HG02571 (cell line): ENCODE data around the gene AP3B1.

ENCODE experiments used
- ATAC-seq: cut with Tn5 transposase; IDR thresholded peaks from one replicate; pipeline ENCODE4 v1.9.1; 2021; ENCODE audit warnings: mild to moderate bottlenecking, moderate library complexity; ENCODE audit not compliant: unreplicated experiment

The AP3B1 gene

DNA sequence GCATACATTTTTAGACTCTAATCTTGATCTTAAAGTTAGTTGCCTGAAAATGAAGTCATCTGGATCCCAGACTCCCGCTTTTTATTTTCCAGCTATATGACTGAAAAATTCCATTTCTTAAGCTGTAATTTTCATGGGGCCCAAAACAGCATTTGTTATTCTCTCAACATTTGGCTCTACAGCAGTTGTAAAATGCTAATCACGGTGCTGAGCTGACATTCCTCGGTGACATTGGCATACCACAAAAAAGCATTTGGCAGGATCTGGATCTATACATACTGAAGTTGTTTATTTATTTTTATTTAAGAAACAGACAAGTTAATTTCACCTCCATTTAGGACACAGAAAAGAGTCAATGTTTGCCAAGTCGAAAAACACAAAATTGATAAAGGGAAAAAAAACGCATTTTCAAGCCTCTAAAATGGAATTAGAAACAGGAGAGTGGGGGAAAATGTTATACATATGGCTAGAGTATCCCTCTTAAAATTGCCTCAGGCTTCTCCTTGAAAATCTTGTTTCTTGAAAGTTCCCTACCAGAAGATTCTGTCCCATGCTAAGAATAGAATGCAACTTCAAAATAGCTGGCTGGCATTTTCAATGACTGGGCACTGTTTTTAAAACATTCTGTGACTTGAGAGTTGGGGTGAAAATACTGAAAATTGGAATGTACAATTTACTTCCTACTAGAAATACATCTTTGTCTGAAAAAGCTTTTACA is 310.9 kb downstream of the AP3B1 start:
- ATAC-seq = no peak

DNA sequence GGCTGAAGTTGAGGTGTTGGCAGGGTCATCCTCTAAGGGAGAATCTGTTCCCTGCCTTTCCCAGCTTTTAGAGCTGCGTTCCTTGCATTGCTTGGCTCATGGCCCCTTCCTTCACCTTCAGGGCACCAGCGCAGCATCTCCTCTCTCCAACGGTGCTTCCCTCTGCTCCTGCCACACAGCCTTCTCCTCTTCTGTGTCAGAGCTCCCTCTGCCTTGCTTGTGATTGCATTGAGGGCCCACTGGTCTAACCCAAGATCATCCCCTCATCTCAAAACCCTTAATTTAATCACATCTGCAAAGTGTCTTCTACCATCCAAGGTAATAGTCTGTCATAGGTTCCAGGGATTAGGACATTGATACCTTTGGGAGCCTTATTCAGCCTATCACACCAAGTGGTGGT is 312.7 kb downstream of the AP3B1 start:
- ATAC-seq = no peak

DNA sequence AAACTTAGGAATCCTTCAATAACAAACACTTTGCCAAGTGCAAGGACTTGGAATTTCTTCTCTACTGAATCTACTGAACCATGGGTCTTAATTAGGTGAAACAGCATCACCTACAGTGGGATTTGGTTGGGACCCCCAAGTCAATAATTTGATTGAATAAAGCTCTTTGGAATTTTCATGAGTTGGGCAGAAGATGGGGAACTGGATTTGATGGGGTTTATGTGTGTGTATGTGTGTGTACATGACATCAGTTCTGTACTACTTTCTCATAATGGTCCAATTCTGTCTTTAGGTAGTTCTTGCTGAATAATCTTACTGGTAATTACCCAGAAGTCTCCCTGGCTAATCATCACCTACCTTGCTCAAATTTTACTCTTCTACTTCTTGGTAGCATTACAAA is 319.9 kb downstream of the AP3B1 start:
- no peak for ATAC-seq

DNA sequence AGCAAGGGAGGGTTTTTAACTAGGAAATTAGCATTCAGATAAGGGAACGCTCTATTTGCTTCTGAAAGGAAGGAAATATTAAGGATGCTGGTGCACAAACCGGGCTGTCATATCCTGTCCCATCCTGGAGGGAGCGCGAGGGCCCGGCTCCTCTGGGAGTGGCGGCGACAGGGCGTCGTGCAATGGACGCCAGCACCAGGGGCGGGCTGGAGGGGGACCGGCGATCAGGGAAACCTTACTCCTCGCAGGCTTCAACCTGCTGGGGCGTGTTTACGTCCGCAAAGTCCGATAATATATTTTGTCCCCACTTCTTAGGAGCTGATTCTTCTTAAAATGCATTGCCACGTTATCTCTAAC is 321.3 kb downstream of the AP3B1 start:
- no peak for ATAC-seq

DNA sequence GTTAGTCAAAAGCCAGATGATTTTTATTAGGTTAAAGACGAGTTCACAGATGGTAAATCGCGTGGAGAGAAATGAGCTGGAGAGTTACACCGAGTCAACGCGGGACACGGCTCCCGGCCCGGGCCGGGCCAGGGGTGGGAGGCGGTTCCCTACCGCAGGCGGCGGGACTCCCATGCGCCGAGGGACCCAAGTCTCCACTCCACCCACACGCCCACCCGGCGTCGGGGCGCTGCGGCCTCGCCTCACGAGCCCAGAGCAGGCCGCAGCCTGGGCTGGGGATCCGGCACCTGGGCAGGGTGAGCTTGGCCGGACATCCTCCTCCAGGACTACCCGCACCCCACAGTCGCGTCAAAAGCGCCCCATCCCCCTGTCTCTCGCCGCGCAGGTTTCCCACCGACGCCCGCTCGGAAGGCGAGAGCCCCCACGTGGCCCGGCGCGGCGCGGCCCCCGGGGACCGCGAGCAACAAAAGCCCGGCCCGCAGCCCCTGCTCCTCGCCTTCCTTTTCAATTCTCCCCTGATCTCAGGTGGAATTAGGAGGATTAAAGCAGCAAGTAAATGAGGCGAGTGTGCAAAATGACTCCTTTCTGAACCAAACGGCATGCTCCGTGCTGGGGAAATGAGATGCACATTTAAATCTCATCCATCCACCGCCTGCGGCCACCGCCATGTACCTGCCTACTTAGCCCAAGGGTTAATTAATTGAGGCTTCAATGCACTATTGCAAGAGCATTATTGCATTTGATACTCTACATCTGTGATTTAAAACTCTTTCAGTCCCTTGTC is 321.8 kb downstream of the AP3B1 start:
- no peak for ATAC-seq

DNA sequence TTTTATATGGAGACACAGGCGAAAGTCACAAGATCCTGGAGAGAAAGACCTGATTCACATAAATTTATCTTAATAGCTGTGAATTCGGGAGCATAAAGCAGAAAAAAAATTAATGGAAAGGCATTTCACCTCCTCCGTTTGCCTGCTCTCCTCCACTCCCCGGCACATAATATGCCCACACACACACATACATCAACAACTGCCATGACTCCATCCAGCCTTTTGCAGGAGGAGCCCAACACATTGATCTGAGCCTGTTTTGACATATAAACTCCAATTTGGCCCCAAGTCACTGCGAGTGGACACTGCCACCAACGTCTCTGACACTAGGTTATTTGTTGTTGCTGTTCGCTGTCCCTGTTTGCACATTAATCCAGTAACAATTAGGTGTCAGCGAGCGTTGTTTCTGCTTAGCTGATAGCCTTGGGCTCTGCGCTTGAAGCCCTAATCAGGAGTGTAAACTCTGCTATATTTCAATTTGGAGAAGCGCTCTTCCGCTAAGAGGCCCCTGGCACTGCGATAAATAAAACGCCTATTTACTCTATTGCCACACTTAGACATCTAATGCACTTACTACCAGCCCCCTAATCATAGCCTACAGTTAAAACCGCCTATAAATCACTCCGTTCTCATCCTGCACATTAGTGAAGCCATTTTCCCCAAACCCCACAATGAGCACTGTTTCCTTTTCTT is 322.6 kb downstream of the AP3B1 start:
- ATAC-seq = no peak

DNA sequence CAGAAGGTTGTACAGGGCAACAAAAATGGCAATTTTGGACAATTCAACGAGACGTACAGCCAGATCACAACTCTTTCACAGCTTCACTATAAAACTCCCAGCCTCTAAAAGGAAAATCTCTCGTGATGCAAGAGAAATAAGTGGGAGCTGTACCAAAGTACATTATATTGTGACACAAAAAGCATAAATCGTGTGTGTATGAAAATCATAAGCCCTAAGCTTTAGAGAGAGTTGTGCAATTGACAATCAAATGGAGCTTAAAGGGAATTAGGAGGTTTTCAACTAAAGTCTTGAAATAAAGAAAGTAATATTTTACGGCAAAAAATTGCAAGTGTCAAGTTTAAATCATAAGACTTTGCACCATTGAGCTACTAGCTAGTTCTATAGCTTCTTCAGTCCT is 323.6 kb downstream of the AP3B1 start:
- no peak for ATAC-seq

DNA sequence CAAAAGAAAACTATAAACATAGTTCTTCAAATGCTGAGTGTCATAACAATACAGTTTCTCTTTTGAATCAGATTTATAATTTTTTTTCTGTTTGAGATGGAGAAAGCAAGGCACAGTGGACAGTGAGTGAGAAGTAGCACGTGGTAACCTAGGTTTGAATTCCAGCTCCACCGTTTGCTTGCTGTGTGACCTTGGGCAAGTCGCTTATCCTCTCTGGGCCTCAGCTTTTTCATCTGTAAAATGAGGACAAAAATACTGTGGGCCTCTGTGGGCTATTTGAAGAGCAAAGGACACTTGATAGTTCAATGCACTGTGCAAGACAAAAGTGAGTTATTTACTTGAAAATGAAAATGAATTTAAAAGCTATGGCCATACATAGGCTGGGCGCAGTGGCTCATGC is 330.7 kb downstream of the AP3B1 start:
- no peak for ATAC-seq

DNA sequence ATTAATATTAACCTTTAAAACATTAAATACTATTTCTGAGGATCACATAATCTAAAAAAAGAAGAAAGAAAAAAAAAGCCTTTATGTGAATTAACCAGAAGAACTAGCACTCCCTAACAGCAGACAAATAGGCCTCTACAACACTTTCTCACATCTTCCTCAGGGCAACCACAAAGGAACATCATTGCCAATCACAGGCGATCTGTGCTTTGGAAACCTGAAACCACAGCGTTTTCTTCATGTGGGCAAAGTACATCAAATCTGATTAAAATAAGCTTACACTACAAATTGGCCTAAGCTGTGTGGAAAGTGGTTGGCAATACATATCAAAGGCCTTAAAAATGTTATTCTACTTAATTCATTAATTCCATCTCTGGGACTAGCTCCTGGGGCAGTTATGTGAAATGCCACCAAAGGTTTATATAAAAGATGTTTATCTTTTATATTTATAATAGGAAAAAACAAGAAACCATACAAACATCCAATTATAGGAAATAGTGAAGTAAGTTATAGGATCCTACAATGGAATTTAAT is 333.6 kb downstream of the AP3B1 start:
- no peak for ATAC-seq

DNA sequence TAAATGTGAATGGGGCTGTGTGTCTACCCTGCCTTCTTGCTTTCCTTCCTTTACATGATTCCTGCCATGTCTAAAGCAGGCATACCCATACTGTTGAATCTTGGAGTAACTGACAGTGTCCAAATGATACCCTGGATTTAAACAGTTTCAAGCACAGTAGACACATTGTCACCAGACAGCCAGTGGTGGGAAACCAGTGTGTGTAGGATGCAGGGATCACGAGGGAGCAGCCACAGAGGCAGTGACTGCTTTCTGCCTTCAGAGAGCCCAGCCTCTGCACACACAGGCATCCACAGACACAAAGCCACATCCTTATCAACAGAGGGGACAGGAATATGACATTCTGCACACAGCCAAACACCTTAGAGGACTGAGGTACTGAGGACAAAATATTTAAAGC is 334.2 kb downstream of the AP3B1 start:
- ATAC-seq = no peak

DNA sequence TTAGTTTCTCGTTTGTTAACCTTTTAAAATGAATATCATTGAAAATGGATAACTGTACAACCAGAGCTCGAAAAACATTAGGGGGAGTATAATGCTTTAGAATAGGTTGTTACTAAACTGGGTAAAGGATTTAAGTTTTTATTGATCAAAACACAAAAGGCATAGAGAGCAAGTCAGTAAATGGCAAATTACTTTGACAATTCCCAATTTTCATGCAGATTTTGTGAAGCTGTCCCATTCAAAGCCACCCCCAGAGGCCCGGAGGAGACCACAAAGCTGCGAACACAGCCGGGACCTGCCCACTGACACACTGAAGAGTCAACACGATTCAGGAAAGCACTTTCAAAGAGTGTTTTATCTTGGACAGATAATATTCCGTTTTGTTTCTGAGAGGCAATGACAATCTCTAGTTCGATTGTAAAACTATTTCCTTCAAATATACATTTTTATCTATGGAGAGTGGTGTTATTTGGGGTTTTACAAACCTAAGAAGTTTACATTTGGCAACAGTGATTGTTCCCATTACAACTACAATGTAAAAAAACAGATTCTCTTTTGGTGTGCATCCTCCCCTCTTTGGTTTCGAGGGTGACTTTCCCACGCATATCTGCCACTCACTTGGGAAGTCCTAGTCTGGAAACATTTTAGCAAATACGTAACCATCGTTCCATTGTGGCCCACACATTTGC is 335.7 kb downstream of the AP3B1 start:
- ATAC-seq = no peak

DNA sequence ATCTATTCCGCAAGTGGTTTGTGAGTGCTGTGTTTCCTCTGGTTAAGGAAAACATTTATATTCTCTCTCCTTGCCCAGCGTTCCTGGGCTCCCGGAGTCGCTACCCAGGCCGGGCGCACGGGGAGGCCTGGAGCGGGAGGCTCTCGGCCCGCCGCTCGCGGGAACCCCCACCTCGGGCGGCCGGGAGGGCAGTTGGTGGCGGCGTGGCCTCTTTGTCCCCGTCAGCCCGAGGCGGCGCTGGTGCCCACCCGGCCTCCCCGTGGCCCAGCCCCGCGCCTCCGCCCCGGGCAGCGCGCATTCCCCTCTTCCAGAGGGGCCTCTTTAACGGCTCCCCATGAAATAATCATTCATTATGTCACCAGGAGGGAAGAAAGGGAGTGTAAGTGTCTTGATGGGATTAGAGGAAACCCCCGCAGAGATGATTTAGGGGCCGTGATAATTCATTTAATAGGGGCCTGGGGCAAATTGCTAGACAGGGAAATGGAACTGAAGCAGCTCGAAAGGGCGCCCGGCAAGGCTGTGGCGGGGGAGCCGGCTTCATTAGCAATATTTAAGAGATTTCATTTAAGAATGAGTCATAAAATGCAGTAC is 336.5 kb downstream of the AP3B1 start:
- ATAC-seq = no peak

DNA sequence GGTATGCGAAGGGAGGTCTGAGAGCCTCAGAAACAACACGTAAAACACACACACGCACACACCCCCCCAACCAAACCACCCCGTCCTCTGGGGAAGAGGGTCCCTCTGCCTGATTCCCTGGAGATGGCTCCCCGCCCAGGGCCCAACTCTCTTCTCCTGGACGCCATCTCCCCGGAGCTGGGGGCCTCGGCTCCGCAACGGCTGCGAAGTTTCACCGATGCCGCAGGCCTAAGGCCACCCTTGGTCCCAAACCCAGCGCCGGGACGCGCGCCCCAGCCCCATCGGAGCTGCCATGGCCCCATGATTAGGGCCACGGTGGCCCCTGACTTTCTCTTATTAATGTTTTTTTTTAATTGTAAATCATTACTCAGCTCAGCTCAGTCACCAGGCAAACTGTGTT is 337.0 kb downstream of the AP3B1 start:
- ATAC-seq = no peak

DNA sequence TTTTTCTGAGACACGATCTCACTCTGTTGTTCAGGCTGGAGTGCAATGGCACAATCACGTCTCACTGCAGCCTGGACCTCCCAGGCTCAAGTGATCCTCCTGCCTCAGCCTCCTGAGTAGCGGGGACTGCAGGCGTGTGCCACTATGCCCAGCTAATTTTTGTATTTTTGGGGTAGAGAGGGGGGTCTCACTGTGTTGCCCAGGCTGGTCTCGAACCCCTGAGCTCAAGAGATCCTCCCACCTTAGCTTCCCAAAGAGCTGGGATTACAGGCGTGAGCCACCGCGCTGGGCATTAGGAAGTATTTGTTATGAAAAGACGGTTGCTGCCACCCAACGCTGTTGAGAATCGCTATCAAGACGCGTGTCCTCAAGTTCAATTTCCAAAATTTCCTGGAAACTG is 337.4 kb downstream of the AP3B1 start:
- no peak for ATAC-seq

DNA sequence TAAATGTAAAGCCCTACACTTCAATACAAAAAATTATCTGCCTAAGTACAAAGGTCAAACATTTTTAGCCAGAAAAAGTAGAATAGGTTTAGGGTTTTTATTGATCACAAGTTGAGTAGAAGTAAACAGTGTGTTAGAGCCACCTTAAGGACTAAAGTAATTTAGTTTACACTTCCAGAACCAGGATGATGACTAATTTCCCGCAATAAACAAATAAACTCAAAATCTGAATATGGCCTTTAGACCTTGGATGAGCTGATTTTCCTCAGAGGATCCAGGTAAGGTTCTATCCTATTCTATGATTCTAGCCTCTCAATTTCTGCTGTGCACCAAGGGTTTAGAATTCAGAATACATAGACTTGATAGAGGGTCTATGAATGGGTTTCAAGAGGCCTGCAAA is 338.9 kb downstream of the AP3B1 start:
- no peak for ATAC-seq

DNA sequence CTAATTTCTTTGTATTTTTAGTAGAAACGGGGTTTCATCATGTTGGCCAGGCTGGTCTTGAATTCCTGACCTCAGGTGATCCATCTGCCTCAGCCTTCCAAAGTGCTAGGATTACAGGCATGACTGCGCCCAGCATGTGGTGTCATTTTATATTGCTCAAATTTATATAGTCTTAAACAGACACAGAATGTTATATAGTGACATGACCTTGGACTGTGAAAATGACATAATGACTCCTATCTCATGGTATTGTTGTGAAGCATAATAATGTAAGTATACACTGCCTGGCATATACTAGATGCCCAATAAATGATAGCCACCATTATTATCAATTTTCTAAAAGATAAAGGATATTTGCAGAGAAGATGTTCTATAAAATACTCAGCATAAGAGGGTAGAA is 341.1 kb downstream of the AP3B1 start:
- no peak for ATAC-seq

DNA sequence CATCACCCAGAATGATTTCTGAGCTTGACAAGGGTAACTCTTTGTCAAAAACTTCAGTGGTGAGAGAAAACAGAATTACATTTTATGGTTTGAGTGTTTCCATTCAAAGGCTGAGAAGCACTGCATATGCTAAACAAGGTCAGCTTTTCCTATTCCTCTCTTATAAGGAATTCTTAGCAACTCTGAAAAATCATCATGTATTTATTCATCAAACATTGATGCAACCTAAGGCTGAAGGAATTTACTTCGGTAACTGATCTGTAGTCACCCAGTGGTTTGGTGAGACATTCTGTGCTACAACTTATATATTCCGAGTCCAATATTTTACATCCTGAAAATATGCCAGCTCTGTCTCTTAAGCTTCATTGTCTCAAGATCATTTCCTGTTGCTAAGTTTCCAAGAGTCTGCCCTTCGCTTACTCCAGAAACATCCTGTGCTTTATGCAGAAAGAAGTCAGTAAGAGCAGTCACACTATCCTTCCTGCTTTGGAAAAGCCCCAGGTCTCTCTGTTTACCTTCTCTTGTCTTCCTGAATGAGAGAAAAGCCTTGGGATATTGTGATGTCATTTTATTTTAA is 341.8 kb downstream of the AP3B1 start:
- no peak for ATAC-seq
